Chondrocyte (in vitro differentiated cells): ENCODE data around the gene IGSF10. TPM values are rescaled to one million over a fixed set of nuclear protein-coding genes. Genes with fewer than 3 reads are reported as not detected.

Experiments used
- DNase-seq: peaks from one replicate; pipeline ENCODE4 v3.0.0; 2021; ENCODE audit warnings: mixed read lengths, low spot score
- H3K27ac Mint-ChIP-seq: one replicate; pipeline ENCODE4 v1.8.0; 2021; ENCODE audit warnings: mild to moderate bottlenecking, moderate library complexity, mixed read lengths; ENCODE audit not compliant: unreplicated experiment
- H3K27me3 Mint-ChIP-seq: 2 replicates; pipeline ENCODE4 v1.8.0; 2021; ENCODE audit warnings: low read depth, mixed read lengths
- H3K36me3 Mint-ChIP-seq: 2 replicates; pipeline ENCODE4 v1.8.0; 2021; ENCODE audit warnings: low read depth, mixed read lengths
- H3K4me1 Mint-ChIP-seq: 2 replicates; pipeline ENCODE4 v1.8.0; 2021; ENCODE audit warnings: low read depth, mild to moderate bottlenecking, mixed read lengths
- H3K4me3 Mint-ChIP-seq: one replicate; pipeline ENCODE4 v1.8.0; 2021; ENCODE audit warnings: mild to moderate bottlenecking, moderate library complexity, mixed read lengths; ENCODE audit not compliant: unreplicated experiment
- H3K9me3 Mint-ChIP-seq: 2 replicates; pipeline ENCODE4 v1.8.0; 2021; ENCODE audit warnings: low read depth, mixed read lengths
- total RNA-seq: library from RNA; stranded (reverse); gene quantifications from 3 replicates; pipeline ENCODE4 v1.2.1, GENCODE V29; 2021
- TF ChIP-seq, protein P1 (sequence below): fragments of 200-600 bp; sonication (generic); IDR thresholded peaks from 2 replicates; pipeline ENCODE4 v1.5.0; 2021; ENCODE audit warnings: antibody characterized with exemption, mild to moderate bottlenecking, moderate library complexity

IGSF10 gene
- total RNA-seq, 1 donor from 2014 or later: 0.10 TPM

DNA sequence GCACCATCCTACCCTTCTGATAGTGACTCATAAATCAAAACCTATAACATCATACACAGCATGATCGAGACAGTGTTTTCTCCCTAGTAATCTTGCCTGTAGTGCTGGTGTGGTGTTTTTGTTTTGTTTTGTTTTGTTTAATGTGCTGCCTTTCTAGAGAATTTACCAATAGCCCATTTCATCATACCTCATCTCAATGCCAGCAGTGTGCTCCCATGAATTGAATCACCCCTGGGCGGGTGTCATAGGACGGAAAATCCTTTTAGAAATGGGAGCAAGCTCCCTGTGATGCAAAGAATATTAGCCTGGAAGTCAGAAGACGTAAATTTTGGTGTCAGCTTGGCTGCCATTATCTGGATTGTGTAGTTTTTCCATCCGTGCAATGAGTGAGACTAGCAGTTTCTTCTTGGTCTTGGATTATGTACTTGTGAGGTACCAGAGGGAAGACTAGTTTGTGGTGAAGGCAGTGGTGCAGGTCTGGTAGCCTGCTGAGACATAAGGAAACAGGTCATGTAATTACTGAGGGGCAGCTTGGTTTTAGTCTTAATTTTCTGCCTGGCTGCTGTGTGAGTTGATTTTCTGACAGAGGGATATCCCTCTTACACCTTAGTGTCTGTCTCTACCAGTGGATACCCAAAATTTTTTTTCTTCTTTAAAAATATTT is 29.9 kb downstream of the IGSF10 start:
- Mint-ChIP-seq H3K36me3 (peaks cover 3% of the 10 kb centered on the region), H3K4me3 (no peak overlapping the region), H3K4me1 (peaks cover 14% of the 10 kb centered on the region), H3K27ac (no peak overlapping the region), H3K27me3 (no peaks in the 10 kb centered on the region), H3K9me3 (no peaks in the 10 kb centered on the region)
- TF ChIP-seq, protein P1, sequence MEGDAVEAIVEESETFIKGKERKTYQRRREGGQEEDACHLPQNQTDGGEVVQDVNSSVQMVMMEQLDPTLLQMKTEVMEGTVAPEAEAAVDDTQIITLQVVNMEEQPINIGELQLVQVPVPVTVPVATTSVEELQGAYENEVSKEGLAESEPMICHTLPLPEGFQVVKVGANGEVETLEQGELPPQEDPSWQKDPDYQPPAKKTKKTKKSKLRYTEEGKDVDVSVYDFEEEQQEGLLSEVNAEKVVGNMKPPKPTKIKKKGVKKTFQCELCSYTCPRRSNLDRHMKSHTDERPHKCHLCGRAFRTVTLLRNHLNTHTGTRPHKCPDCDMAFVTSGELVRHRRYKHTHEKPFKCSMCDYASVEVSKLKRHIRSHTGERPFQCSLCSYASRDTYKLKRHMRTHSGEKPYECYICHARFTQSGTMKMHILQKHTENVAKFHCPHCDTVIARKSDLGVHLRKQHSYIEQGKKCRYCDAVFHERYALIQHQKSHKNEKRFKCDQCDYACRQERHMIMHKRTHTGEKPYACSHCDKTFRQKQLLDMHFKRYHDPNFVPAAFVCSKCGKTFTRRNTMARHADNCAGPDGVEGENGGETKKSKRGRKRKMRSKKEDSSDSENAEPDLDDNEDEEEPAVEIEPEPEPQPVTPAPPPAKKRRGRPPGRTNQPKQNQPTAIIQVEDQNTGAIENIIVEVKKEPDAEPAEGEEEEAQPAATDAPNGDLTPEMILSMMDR: no peak
- DNase-seq: no peak

DNA sequence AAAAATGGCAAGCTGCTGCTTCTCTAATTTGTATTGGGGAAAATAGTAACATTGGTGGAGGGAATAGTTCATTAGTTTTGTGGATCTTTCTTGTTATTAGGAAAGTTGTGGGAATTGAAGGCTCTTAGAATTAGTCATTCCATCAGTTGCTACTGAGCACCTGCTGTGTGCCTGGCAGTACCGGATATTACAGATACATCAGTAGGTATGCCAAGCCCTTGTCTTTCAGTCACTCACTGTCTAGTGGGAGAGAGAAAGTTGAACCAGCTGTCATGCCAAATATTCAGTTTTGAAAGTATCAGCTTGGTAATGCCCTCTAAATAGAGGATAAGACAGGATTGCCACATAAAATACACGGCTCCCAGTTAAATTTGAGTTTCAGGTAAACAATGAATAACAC is 32.5 kb downstream of the IGSF10 start:
- Mint-ChIP-seq H3K4me1 (peaks cover 3% of the 10 kb centered on the region), H3K36me3 (peaks cover 3% of the 10 kb centered on the region)
- TF ChIP-seq, protein P1: no peak

DNA sequence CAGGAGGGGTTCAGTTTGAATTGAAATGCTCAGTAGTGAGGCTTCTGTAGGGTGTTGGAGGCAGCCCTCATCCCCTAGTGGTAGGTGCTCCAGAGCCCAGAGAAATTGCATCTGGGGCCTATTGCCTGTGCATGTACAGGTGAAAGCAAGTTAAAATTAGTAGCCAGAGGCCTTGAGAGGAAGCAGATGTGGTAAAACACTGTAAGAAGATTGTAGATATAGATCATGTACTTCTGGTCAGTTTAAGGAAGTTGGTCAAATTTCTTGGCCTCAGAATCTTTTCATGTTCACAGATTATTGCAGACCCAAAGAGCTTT is 34.6 kb downstream of the IGSF10 start:
- DNase-seq: no peak
- Mint-ChIP-seq H3K9me3 (no peaks in the 10 kb centered on the region), H3K27me3 (no peaks in the 10 kb centered on the region), H3K27ac (no peak overlapping the region), H3K36me3 (peaks cover 3% of the 10 kb centered on the region), H3K4me3 (no peak overlapping the region), H3K4me1 (peaks cover 3% of the 10 kb centered on the region)
- TF ChIP-seq, protein P1: peak; percentile 36

More for the DNA sequence above, 32.5 kb downstream of the IGSF10 start:
- Mint-ChIP-seq H3K27me3 (no peaks in the 10 kb centered on the region), H3K27ac (no peak overlapping the region), H3K4me3 (no peak overlapping the region), H3K9me3 (no peaks in the 10 kb centered on the region)
- no peak for DNase-seq

DNA sequence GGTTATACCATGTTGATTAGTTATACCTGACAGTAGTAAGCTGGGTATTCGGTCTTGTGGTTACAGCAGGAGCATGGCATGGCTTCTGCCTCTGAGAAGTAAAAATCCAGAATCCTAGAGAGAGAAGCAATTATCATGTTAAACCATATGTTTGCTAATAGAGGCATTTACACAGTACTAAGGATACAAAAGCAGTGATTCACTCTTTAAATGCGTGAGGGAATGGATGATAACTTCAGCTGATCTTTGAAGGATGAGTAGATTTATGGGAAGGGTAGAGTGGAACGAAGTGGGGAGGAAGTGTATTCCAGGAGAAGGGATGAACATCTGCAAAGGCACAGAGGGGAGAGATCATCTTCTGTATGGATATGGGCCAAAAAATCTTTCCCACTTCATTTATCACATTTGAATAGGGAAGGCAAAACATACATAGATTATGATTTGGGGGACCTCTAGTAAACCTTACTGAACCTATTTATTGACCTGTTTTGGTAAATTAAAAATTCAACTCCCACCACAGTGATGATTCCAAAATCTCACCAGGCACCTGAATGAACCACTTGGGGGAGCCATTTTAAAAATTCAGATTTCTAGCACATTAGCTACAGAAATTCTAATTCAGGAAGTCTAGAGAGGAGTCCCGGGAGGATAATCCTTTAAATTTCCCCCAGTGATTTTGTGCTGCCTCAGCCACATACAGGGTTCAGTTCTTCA is 35.1 kb downstream of the IGSF10 start:
- Mint-ChIP-seq H3K27ac (no peak overlapping the region), H3K9me3 (no peaks in the 10 kb centered on the region), H3K27me3 (no peaks in the 10 kb centered on the region), H3K36me3 (peaks cover 3% of the 10 kb centered on the region), H3K4me1 (peaks cover 2% of the 10 kb centered on the region), H3K4me3 (no peak overlapping the region)
- TF ChIP-seq, protein P1: peak; percentile 72
- no peak for DNase-seq

DNA sequence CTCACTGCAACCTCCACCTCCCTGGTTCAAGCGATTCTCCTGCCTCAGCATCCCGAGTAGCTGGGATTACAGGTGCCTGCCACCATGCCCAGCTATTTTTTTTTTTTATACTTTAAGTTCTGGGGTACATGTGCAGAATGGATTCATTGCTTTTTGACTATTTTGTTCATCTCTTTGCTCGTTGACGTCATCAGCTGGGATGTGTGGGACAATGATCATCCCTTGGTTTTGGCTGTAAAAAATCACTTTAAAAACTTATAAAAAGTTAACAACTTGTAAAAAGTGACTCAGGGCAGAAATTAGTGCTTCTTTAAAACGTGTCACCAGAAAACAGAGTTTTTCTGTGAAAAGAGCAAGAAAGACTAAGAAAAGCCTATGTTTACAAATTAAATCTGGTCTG is 37.8 kb downstream of the IGSF10 start:
- H3K36me3 Mint-ChIP-seq: peaks cover 2% of the 10 kb centered on the region
- no peak overlapping the region for H3K27ac Mint-ChIP-seq
- no peaks in the 10 kb centered on the region for H3K27me3 Mint-ChIP-seq
- H3K4me3 Mint-ChIP-seq: no peak overlapping the region
- no peaks in the 10 kb centered on the region for H3K4me1 Mint-ChIP-seq
- H3K9me3 Mint-ChIP-seq: no peaks in the 10 kb centered on the region
- DNase-seq: no peak
- TF ChIP-seq, protein P1: no peak
